ENCODE data around the gene TRPM5. TPM values are rescaled to one million over a fixed set of nuclear protein-coding genes. Genes with fewer than 3 reads are reported as not detected.

Gene TRPM5
- total RNA-seq, 1 donor from 2014 or later = not detected

DNA sequence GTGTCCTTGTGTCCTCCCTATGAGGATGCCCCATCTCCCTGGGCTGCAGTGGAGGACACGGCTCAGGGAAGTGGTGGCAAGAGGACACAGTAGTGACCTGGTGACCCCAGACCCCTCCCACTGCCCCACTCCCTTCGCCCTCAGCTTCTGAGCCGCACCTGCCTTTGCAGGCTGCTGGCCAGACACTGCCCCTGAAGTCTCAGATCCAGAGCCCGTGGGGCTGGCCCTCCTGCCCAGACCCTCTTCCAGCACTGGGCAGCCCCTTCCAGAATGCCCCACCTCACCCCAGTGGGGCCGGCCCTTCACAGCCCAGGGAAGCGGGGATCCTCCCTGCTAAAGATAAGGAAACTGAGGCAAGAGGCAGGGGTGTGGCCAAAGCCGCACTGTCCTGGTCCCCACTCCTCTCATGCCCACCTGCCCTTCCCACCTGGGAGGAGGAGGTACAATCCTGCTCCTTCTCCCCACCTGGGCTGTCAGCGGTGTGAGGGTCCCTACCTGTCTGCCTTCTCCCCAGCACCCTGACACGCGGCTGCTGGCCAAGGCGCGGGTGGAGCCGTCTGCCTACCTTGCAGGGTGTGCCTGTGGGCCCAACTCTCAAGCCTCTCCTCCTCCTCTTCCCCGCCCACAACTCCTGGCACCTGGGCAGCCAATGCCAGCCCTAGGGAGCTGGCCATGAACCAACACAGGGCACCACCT lies 17.3 kb downstream of the TRPM5 start:
- H3K4me1 ChIP-seq = no peaks in the 10 kb centered on the region
- TF ChIP-seq, protein P1, sequence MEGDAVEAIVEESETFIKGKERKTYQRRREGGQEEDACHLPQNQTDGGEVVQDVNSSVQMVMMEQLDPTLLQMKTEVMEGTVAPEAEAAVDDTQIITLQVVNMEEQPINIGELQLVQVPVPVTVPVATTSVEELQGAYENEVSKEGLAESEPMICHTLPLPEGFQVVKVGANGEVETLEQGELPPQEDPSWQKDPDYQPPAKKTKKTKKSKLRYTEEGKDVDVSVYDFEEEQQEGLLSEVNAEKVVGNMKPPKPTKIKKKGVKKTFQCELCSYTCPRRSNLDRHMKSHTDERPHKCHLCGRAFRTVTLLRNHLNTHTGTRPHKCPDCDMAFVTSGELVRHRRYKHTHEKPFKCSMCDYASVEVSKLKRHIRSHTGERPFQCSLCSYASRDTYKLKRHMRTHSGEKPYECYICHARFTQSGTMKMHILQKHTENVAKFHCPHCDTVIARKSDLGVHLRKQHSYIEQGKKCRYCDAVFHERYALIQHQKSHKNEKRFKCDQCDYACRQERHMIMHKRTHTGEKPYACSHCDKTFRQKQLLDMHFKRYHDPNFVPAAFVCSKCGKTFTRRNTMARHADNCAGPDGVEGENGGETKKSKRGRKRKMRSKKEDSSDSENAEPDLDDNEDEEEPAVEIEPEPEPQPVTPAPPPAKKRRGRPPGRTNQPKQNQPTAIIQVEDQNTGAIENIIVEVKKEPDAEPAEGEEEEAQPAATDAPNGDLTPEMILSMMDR (IDR thresholded peaks at IDR 0.05) = no peak
- peak; percentile 71 for DNase-seq
- H3K27me3 ChIP-seq (ENCODE audit: low read depth) = no peaks in the 10 kb centered on the region
- intact Hi-C loops (cut with DNase I) = loop anchor here (5.0 to 10.0 kb wide), 2 partner anchors 105 to 122 kb away; partner anchors contain the start of genes C11orf21 and TSPAN32
- H3K27ac ChIP-seq = no peak overlapping the region
- no peak overlapping the region for H3K4me3 ChIP-seq
- H3K9me3 ChIP-seq = no peaks in the 10 kb centered on the region
- ATAC-seq = peak; percentile 64 to 70
- no peaks in the 10 kb centered on the region for H3K36me3 ChIP-seq

DNA sequence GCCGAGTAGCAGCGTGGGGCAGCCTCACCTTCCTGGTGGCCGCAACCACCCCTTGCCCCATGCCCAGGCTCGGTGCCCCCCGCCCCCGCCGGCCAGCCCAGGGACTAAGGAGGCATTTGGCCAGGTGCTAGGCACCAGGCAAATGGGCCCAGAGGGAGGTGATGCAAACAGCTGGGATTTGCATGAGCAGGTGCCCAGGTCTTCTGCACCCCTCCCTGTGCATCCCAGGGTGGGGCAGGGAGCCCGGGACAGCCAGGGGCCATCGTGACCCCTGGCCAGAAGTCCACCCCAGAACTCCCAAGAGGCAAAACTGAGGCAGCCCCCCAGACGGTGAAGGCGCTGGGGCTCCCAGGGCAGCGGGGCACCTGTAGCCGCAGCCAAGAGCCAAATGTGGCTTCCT lies 18.1 kb downstream of the TRPM5 start:
- DNase-seq = no peak
- H3K4me1 ChIP-seq = no peaks in the 10 kb centered on the region
- no peak for ATAC-seq
- intact Hi-C loops (cut with DNase I) = loop anchor here (5.0 to 10.0 kb wide), 2 partner anchors 106 to 121 kb away; partner anchors contain the start of genes C11orf21 and TSPAN32
- TF ChIP-seq, protein P1 (IDR thresholded peaks at IDR 0.05) = no peak
- H3K4me3 ChIP-seq = no peak overlapping the region
- H3K27ac ChIP-seq = no peak overlapping the region
- no peaks in the 10 kb centered on the region for H3K9me3 ChIP-seq
- H3K27me3 ChIP-seq (ENCODE audit: low read depth) = no peaks in the 10 kb centered on the region
- no peaks in the 10 kb centered on the region for H3K36me3 ChIP-seq

DNA sequence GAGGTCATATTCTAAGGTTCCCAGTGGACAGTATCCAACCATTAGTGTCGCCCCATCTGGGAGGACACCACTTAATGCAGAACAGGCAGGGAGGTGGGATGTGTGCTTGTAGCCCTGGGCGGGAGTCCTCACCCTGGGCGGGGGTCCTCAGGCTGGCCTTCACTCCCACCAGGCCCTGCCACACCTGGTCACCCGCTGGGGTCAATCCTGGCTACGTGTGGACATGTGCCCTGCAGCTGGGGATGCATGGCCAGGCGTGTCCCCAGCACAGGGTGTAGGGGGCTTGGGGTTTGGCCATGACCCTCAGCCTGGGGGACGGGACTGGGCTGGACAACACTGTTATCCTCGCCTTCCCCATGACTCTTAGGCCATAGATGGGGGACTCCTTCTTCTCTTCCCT lies 18.8 kb downstream of the TRPM5 start:
- DNase-seq = no peak
- intact Hi-C loops (cut with DNase I) = loop anchor here (5.0 to 10.0 kb wide), 2 partner anchors 107 to 121 kb away; partner anchors contain the start of genes C11orf21 and TSPAN32

DNA sequence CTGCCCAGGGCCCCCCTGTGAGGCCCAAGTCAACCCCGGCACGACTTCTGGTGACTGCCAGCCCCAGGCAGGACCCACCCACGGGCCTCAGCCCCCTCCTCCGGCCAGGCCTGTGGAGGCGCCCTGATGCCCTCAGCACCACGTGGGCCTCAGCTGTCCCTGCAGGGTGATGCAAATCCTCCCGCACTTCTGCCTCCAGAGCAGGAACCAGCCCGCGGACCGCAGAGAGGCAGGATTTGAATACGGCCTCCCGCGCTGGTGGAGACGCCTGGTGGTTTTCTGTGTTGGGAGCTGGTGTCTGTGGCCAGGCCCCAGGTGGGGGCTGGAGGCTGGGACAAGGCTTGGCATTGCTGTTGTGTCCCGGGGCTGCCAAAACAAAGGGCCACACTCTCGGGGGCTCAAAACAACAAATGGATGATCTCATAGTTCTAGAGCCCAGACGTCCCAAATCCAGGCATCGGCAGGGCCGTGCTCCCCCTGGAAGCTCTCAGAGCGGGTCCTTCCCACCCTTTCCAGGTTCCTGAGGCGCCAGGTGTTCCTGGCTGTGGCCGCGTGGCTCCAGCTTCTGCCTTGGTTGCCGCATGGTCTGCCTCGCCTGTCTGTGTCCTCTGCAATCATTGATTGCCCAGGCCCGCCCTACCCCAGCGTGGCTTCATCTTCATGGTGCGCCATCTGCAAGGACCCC lies 19.4 kb downstream of the TRPM5 start:
- Histone ChIP-seq H3K36me3 (no peaks in the 10 kb centered on the region), H3K9me3 (no peaks in the 10 kb centered on the region), H3K27me3 (ENCODE audit: low read depth) (peaks cover 4% of the 10 kb centered on the region), H3K4me1 (peaks cover 10% of the 10 kb centered on the region), H3K27ac (no peak overlapping the region), H3K4me3 (no peak overlapping the region)
- ATAC-seq = no peak
- TF ChIP-seq, protein P1 (IDR thresholded peaks at IDR 0.05) = no peak
- DNase-seq = no peak
- intact Hi-C loops (cut with DNase I) = loop anchor here (5.0 to 10.0 kb wide), 2 partner anchors 107 to 120 kb away; partner anchors contain the start of genes C11orf21 and TSPAN32

More for the DNA sequence above, 18.8 kb downstream of the TRPM5 start:
- Histone ChIP-seq H3K36me3 (no peaks in the 10 kb centered on the region), H3K27me3 (ENCODE audit: low read depth) (peaks cover 4% of the 10 kb centered on the region), H3K27ac (no peak overlapping the region), H3K9me3 (no peaks in the 10 kb centered on the region), H3K4me1 (peaks cover 5% of the 10 kb centered on the region), H3K4me3 (no peak overlapping the region)
- TF ChIP-seq, protein P1 (IDR thresholded peaks at IDR 0.05) = no peak
- no peak for ATAC-seq

DNA sequence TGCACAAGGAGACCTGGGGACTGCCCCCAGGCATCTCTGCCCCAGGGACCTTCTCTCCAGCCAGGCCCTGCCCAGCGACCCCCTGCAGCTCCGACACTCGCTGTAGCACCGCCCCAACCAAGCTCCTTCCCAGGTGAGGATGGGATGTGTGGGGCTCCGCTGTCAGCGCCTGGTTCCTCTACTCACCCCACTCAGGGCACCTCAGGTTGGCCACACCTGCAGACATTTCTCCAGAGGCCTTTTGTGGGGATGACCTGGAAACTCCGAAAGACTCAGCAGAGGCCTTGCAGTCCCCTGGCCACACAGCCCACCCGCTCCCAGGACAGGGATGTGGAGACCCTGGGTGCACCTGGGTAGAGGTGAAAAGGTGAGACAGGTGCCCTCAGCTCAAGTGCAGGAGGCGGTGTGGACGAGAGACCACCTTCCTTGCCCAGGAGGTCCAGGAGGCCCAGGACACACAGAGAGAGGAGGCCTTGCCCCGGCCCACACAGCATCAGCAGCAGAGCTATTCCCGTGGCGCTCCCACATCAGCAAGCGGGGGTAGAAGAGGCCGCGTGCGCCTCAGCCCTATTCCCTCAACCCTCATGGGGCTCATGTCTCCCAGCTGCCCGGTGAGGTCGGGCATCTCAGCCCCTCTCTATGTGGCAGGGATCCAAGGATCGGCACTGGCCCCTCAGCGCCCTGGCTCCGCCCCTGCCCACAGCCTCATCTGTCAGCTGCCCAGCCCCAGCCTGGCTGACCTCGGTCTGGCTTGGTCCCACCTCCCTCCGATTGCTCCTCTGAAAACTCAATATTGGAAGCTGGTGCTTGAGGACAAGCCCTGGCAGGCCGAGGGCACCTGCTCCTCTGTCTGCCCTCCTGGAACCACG lies 20.9 kb downstream of the TRPM5 start:
- H3K4me3 ChIP-seq = no peak overlapping the region
- no peak for DNase-seq

More for the DNA sequence above, 20.9 kb downstream of the TRPM5 start:
- peaks cover 4% of the 10 kb centered on the region for H3K27me3 ChIP-seq (ENCODE audit: low read depth)
- no peaks in the 10 kb centered on the region for H3K9me3 ChIP-seq
- TF ChIP-seq, protein P1 (IDR thresholded peaks at IDR 0.05) = no peak
- peaks cover 16% of the 10 kb centered on the region for H3K4me1 ChIP-seq
- no peaks in the 10 kb centered on the region for H3K36me3 ChIP-seq
- no peak for ATAC-seq
- intact Hi-C loops (cut with DNase I) = loop anchor here (10.0 kb wide), 1 partner anchor 119 kb away; the partner anchor contains the start of genes C11orf21 and TSPAN32
- no peak overlapping the region for H3K27ac ChIP-seq

Data from lower lobe of right lung (tissue), 2 donors.